ENCODE results near the gene MRPS18C. TPM values are rescaled to one million over a fixed set of nuclear protein-coding genes. Genes with fewer than 3 reads are reported as not detected.

The MRPS18C gene
- 10 to 100 TPM; 45.7 to 51.4 TPM for total RNA-seq
- 10 to 100 TPM; 60.9 to 76.3 TPM for polyA plus RNA-seq

DNA sequence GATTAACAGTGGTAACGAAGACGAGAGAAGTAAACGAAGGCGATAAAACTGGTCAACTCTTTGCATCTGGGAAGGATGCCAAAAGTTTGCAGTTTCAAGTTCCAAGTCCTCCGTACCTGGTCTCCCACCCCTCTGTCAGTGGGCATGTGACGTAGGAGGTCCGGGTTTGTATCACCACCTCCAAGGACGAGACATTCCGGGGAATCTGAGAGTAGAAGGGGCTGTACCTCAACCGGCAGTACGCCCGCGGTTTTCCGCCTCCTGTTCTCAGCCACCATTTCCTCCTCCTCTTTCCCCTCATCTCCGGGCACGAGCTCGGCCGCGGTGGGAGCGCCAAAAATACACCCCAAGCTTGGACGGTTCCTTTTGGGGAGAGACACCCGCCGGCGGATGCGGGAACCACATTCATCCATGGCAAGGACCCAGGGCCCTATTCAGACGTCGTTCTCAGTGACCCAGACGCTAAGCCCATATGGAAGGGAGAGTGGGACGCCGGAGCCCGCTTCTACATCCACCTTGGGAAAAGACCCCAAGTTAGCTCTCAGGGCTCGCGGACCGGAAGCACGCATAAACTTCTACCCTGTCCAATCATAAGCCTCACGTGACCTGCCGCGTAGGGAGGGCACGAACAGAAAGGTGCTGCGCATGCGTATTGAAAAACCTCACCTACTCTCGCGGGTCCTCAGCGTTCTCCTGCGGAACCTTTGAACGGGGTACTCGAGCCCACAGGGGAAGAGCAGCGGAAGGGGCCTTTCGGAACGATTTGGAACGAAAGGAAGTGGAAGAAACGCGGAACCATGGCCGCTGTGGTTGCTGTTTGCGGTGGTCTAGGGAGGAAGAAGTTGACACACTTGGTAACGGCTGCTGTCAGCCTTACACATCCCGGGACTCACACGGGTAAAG is at the start of gene MRPS18C, which contains the start of gene HELQ:
MRPS18C (plus strand) TSS at position 778 of the 903 bp plus-strand sequence; CDS start at position 798, 20 bp downstream.
HELQ (minus strand) TSS at position 543 of the 903 bp plus-strand sequence; CDS start at position 413, 130 bp downstream.
- ChIA-PET CTCF (ENCODE audit: partially characterized antibody) (interaction anchor here (0.8 to 1.3 kb wide), 7 partner anchors 11 to 421 kb away, joined by 3 to 4 read pairs (median 3); partner anchors contain the start of genes ABRAXAS1, COPS4 and COQ2), POLR2A (ENCODE audit: partially characterized antibody) (interaction anchor here (0.6 to 3.4 kb wide), 28 partner anchors 9 to 1081 kb away, joined by 3 to 62 read pairs (median 5); partner anchors contain the start of genes ABRAXAS1, COPS4, COQ2 and HNRNPD)
- Mint-ChIP-seq H3K36me3 (peaks cover 39 to 72% of the 10 kb centered on the region in 2 donors), H3K4me3 (peak within 1 kb of the TSS; percentile 99 to 100 (median 100)), H3K27me3 (no peaks in the 10 kb centered on the region), H3K27ac (peak within 1 kb of the TSS; percentile 100), H3K4me1 (peaks cover 29 to 64% (median 42%) of the 10 kb centered on the region in 4 donors), H3K9me3 (no peaks in the 10 kb centered on the region)
- Histone ChIP-seq H3K36me3 (ENCODE audit: insufficient read depth, low read length) (peaks cover 24% of the 10 kb centered on the region), H3K4me3 (ENCODE audit: low read length in 2 of 2) (peak within 1 kb of the TSS; percentile 90 to 96), H3K27me3 (ENCODE audit: insufficient read depth, low read length) (no peaks in the 10 kb centered on the region), H3K27ac (ENCODE audit: low read depth, low read length) (peak within 1 kb of the TSS; percentile 100), H3K4me1 (ENCODE audit: insufficient read depth, low read length) (peaks cover 37% of the 10 kb centered on the region), H3K9me3 (ENCODE audit: control insufficient read depth in 1 of 2, low read length in 2 of 2) (no peaks in the 10 kb centered on the region)
- DNase-seq: peak; percentile 94 to 98 (median 98)
- intact Hi-C loops (cut with micrococcal nuclease): loop anchor here (1.0 to 10.0 kb wide), 9 partner anchors 30 to 1081 kb away; partner anchors contain the start of genes ABRAXAS1, COPS4, COQ2 and ENOPH1

DNA sequence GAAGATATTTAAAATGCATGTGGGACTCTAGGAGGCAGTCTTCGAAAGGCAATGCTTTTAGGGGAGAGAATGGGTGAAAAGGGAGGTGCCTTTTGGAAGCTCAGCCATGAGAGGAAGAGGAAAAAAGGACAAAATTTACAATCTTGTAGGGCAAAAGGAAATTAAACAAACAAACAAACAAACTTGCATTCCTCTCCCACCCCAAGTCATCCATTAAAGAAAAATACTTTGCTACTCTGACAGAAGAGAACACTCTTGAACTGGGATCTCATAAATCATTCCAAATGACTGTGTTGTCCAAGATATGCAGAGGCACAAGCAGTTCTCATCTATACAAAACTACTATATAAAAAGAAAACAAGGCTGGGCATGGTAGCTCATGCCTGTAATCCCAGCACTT is 47.0 kb upstream of the MRPS18C start:
- Mint-ChIP-seq H3K9me3 (no peaks in the 10 kb centered on the region), H3K4me3 (no peak overlapping the region), H3K36me3 (peaks cover 52 to 62% of the 10 kb centered on the region in 2 donors), H3K4me1 (no peaks in the 10 kb centered on the region), H3K27me3 (no peaks in the 10 kb centered on the region), H3K27ac (peak overlapping the region in 4 of 7 donors; percentile 1 to 43 (median 10))
- Histone ChIP-seq H3K36me3 (ENCODE audit: insufficient read depth, low read length) (peaks cover 29% of the 10 kb centered on the region), H3K4me1 (ENCODE audit: insufficient read depth, low read length) (no peaks in the 10 kb centered on the region), H3K27me3 (ENCODE audit: insufficient read depth, low read length) (no peaks in the 10 kb centered on the region), H3K9me3 (ENCODE audit: control insufficient read depth in 1 of 2, low read length in 2 of 2) (no peaks in the 10 kb centered on the region), H3K27ac (ENCODE audit: low read depth, low read length) (no peak overlapping the region), H3K4me3 (ENCODE audit: low read length in 2 of 2) (no peak overlapping the region)
- ChIA-PET POLR2A (ENCODE audit: partially characterized antibody) (no interaction called here), CTCF (ENCODE audit: partially characterized antibody) (interaction anchor here (0.7 to 1.3 kb wide), 2 partner anchors 17 to 124 kb away, joined by 3 read pairs; partner anchors contain the start of gene COQ2)
- intact Hi-C loops (cut with micrococcal nuclease): no loop called here
- no peak for DNase-seq

DNA sequence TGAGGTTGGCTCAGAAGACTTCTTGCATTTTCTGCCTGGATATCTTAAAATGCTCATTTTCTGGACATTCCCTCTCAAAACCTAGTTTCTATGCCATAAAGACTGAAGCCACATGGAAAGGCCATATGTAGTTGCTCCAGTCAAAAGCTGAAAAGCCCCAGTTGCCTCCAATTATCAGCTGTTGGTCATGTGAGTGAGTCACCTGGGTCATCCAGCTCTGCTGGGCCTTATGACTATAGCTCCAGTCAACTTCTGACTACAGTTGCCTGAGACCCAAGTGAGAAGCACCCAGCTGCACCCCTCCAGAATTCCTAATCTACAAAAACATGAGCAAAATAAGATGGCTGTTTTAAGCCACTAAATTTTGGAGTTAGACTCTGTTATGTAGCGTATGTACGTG is 42.2 kb upstream of the MRPS18C start:
- Mint-ChIP-seq H3K4me1 (no peaks in the 10 kb centered on the region), H3K9me3 (no peaks in the 10 kb centered on the region), H3K4me3 (no peak overlapping the region), H3K27ac (no peak overlapping the region), H3K27me3 (no peaks in the 10 kb centered on the region), H3K36me3 (peaks cover 58 to 70% of the 10 kb centered on the region in 2 donors)
- Histone ChIP-seq H3K4me3 (ENCODE audit: low read length in 2 of 2) (no peak overlapping the region), H3K9me3 (ENCODE audit: control insufficient read depth in 1 of 2, low read length in 2 of 2) (no peaks in the 10 kb centered on the region), H3K4me1 (ENCODE audit: insufficient read depth, low read length) (no peaks in the 10 kb centered on the region), H3K27me3 (ENCODE audit: insufficient read depth, low read length) (no peaks in the 10 kb centered on the region), H3K27ac (ENCODE audit: low read depth, low read length) (no peak overlapping the region), H3K36me3 (ENCODE audit: insufficient read depth, low read length) (peaks cover 34% of the 10 kb centered on the region)
- ChIA-PET CTCF (ENCODE audit: partially characterized antibody) (no interaction called here), POLR2A (ENCODE audit: partially characterized antibody) (no interaction called here)
- intact Hi-C loops (cut with micrococcal nuclease): no loop called here
- DNase-seq: no peak

DNA sequence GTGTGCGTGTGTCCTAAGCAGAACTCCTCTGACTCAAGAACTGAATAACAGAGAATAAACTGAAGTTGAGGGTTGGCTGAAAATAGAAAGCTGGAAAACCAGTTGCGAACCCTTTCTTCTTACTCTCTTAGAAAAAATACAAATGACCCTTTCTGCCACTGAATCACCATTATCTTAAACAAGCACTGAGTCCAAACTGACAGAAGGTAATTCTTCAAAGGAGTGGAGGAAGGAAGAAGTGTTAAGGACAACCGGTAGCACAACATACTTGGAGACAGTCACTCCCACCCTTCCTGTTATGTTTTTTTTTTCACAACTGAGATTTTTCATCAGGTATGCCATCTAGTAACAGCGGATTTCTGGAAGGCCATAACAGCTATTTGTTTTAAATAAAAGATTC is 38.3 kb upstream of the MRPS18C start:
- H3K27me3 ChIP-seq (ENCODE audit: insufficient read depth, low read length): no peaks in the 10 kb centered on the region
- no peaks in the 10 kb centered on the region for H3K27me3 Mint-ChIP-seq
- H3K4me3 Mint-ChIP-seq: no peak overlapping the region
- peaks cover 46 to 54% of the 10 kb centered on the region in 2 donors for H3K36me3 Mint-ChIP-seq
- H3K4me1 ChIP-seq (ENCODE audit: insufficient read depth, low read length): no peaks in the 10 kb centered on the region
- H3K27ac Mint-ChIP-seq: peak overlapping the region in 3 of 7 donors; percentile 1 to 49 (median 46)
- no peak for DNase-seq
- intact Hi-C loops (cut with micrococcal nuclease): no loop called here
- H3K9me3 ChIP-seq (ENCODE audit: control insufficient read depth in 1 of 2, low read length in 2 of 2): no peaks in the 10 kb centered on the region
- ChIA-PET POLR2A (ENCODE audit: partially characterized antibody) (no interaction called here), CTCF (ENCODE audit: partially characterized antibody) (interaction anchor here (1.6 kb wide), 1 partner anchor 133 kb away, joined by 4 read pairs; the partner anchor contains the start of gene COQ2)
- no peak overlapping the region for H3K27ac ChIP-seq (ENCODE audit: low read depth, low read length)
- H3K9me3 Mint-ChIP-seq: no peaks in the 10 kb centered on the region
- H3K4me1 Mint-ChIP-seq: no peaks in the 10 kb centered on the region
- peaks cover 35% of the 10 kb centered on the region for H3K36me3 ChIP-seq (ENCODE audit: insufficient read depth, low read length)
- H3K4me3 ChIP-seq (ENCODE audit: low read length in 2 of 2): no peak overlapping the region

DNA sequence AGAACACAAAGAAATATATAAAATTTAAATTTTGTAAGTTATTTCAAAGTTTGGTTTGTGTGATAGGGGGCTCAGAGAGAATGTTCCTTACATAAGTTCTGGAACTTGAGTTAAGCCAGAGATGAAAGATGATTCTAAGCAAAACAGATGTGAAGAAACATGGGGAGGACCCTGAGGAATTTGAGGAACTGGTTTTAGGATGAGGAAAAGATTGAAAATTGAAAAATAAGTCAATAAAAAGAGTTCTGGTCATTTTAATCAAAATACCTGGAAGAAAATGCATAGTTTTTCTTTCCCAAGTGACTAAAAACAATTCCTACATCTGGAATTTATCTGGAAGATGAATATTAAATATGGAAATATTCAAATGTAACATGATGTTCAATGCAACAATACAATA is 37.6 kb upstream of the MRPS18C start:
- no peaks in the 10 kb centered on the region for H3K9me3 Mint-ChIP-seq
- H3K4me3 Mint-ChIP-seq: no peak overlapping the region
- H3K4me1 ChIP-seq (ENCODE audit: insufficient read depth, low read length): no peaks in the 10 kb centered on the region
- no peak overlapping the region for H3K4me3 ChIP-seq (ENCODE audit: low read length in 2 of 2)
- DNase-seq: no peak
- H3K27me3 ChIP-seq (ENCODE audit: insufficient read depth, low read length): no peaks in the 10 kb centered on the region
- H3K27ac Mint-ChIP-seq: peak overlapping the region in 1 of 7 donors; percentile 49
- H3K27me3 Mint-ChIP-seq: no peaks in the 10 kb centered on the region
- ChIA-PET POLR2A (ENCODE audit: partially characterized antibody) (no interaction called here), CTCF (ENCODE audit: partially characterized antibody) (no interaction called here)
- intact Hi-C loops (cut with micrococcal nuclease): no loop called here
- H3K9me3 ChIP-seq (ENCODE audit: control insufficient read depth in 1 of 2, low read length in 2 of 2): no peaks in the 10 kb centered on the region
- H3K27ac ChIP-seq (ENCODE audit: low read depth, low read length): no peak overlapping the region
- peaks cover 36% of the 10 kb centered on the region for H3K36me3 ChIP-seq (ENCODE audit: insufficient read depth, low read length)
- H3K36me3 Mint-ChIP-seq: peaks cover 44 to 51% of the 10 kb centered on the region in 2 donors
- H3K4me1 Mint-ChIP-seq: no peaks in the 10 kb centered on the region

DNA sequence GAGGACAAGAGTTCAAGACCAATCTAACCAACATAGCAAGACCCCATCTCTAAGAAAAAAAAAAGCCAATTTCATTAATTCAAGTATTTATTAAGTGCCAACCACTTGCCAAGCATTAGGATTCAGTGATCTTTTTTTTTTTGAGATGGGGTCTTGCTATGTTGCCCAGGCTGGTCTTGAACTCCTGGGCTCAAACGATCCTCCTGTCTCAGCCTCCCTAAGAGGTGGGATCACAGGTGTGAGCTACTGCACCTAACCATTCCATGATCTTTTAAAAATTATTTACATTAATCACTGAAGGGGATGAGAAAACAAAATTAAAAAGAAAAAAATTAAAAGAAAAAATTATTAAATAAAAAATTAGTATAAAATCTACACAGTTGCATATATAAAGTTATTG is 24.7 kb upstream of the MRPS18C start:
- no peaks in the 10 kb centered on the region for H3K27me3 ChIP-seq (ENCODE audit: insufficient read depth, low read length)
- H3K27ac ChIP-seq (ENCODE audit: low read depth, low read length): no peak overlapping the region
- ChIA-PET CTCF (ENCODE audit: partially characterized antibody) (no interaction called here), POLR2A (ENCODE audit: partially characterized antibody) (no interaction called here)
- Mint-ChIP-seq H3K4me1 (peaks cover 0 to 7% (median 5%) of the 10 kb centered on the region in 4 donors), H3K27ac (no peak overlapping the region), H3K9me3 (no peaks in the 10 kb centered on the region), H3K4me3 (no peak overlapping the region), H3K27me3 (no peaks in the 10 kb centered on the region), H3K36me3 (peaks cover 44 to 49% of the 10 kb centered on the region in 2 donors)
- no peaks in the 10 kb centered on the region for H3K4me1 ChIP-seq (ENCODE audit: insufficient read depth, low read length)
- H3K9me3 ChIP-seq (ENCODE audit: control insufficient read depth in 1 of 2, low read length in 2 of 2): no peaks in the 10 kb centered on the region
- H3K4me3 ChIP-seq (ENCODE audit: low read length in 2 of 2): no peak overlapping the region
- intact Hi-C loops (cut with micrococcal nuclease): no loop called here
- DNase-seq: no peak
- peaks cover 12% of the 10 kb centered on the region for H3K36me3 ChIP-seq (ENCODE audit: insufficient read depth, low read length)

DNA sequence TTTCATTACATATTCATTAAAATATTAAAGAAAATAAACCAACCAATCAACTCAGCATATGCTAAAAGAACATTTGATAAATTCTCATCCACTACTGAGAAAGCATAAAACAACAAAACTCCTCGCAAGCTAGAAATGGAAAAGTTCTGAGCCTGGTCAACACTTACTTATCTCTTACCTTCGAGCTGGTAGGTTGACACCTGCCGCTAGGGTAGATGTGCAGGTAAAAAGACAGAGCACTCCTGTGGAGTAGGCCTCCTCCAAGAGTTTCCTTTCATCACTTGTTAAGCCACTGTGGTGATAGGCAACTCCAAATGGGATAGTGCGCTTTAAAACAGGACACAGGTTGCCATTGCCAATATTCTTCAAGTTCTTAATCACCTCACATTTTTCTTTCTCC is 19.2 kb upstream of the MRPS18C start:
- H3K27ac Mint-ChIP-seq: no peak overlapping the region

More for the DNA sequence above, 19.2 kb upstream of the MRPS18C start:
- Histone ChIP-seq H3K27me3 (ENCODE audit: insufficient read depth, low read length) (no peaks in the 10 kb centered on the region), H3K4me3 (ENCODE audit: low read length in 2 of 2) (no peak overlapping the region), H3K4me1 (ENCODE audit: insufficient read depth, low read length) (no peaks in the 10 kb centered on the region), H3K27ac (ENCODE audit: low read depth, low read length) (no peak overlapping the region), H3K36me3 (ENCODE audit: insufficient read depth, low read length) (peaks cover 17% of the 10 kb centered on the region), H3K9me3 (ENCODE audit: control insufficient read depth in 1 of 2, low read length in 2 of 2) (no peaks in the 10 kb centered on the region)
- POLR2A ChIA-PET (ENCODE audit: partially characterized antibody): no interaction called here
- H3K27me3 Mint-ChIP-seq: no peaks in the 10 kb centered on the region
- H3K4me3 Mint-ChIP-seq: no peak overlapping the region
- H3K36me3 Mint-ChIP-seq: peaks cover 38 to 53% of the 10 kb centered on the region in 2 donors
- DNase-seq: no peak
- intact Hi-C loops (cut with micrococcal nuclease): no loop called here
- H3K9me3 Mint-ChIP-seq: no peaks in the 10 kb centered on the region
- peaks cover 0 to 10% (median 4%) of the 10 kb centered on the region in 4 donors for H3K4me1 Mint-ChIP-seq
- CTCF ChIA-PET (ENCODE audit: partially characterized antibody): no interaction called here

All from CD4-positive, alpha-beta memory T cell (primary cell).